Measurements from ENCODE around the gene RNF212.

Gene RNF212

GRCh38 chr4:1033840-1034551 lies 79.4 kb downstream of the RNF212 start:
- no peak for DNase-seq

GRCh38 chr4:1032861-1033260 lies 80.5 kb downstream of the RNF212 start:
- no peak for DNase-seq

- no peak for DNase-seq
Observed at GRCh38 chr4:1031956-1032795, 81.2 kb downstream of the RNF212 start.

- no peak for DNase-seq
Observed at GRCh38 chr4:1031346-1031745, 82.0 kb downstream of the RNF212 start.

- no peak for DNase-seq
Observed at GRCh38 chr4:1030559-1030958, 82.8 kb downstream of the RNF212 start.

GRCh38 chr4:1030031-1030430 lies 83.3 kb downstream of the RNF212 start:
- DNase-seq, result no peak

- DNase-seq, result no peak
Observed at GRCh38 chr4:1029529-1029928, 83.8 kb downstream of the RNF212 start.

GRCh38 chr4:1028574-1029220 lies 84.7 kb downstream of the RNF212 start:
- DNase-seq, result no peak

- DNase-seq, result no peak
Observed at GRCh38 chr4:1027915-1028238, 85.5 kb downstream of the RNF212 start.

GRCh38 chr4:1027219-1027914 lies 86.0 kb downstream of the RNF212 start:
- no peak for DNase-seq

- DNase-seq, result no peak
Observed at GRCh38 chr4:1026115-1026514, 87.2 kb downstream of the RNF212 start.

- no peak for DNase-seq
Observed at GRCh38 chr4:1024882-1025545, 88.3 kb downstream of the RNF212 start.

- no peak for DNase-seq
Observed at GRCh38 chr4:1023895-1024740, 89.2 kb downstream of the RNF212 start.

- no peak for DNase-seq
Observed at GRCh38 chr4:1023075-1023640, 90.2 kb downstream of the RNF212 start.

GRCh38 chr4:1022739-1023066 lies 90.7 kb downstream of the RNF212 start:
- DNase-seq, result no peak

GRCh38 chr4:1022051-1022738 lies 91.2 kb downstream of the RNF212 start:
- DNase-seq, result no peak
